ENCODE measurements around the gene POC1A.

POC1A gene

GRCh38 chr3:52102934-52103333, 51.3 kb downstream of the POC1A start:
- no peak overlapping the region for H3K27ac ChIP-seq (ENCODE audit: low read depth, low read length)
- no peaks in the 10 kb centered on the region for H3F3A ChIP-seq (ENCODE audit: control insufficient read depth, insufficient read depth)
- no peaks in the 10 kb centered on the region for H3K79me2 ChIP-seq (ENCODE audit: control insufficient read depth, low read length)
- peaks cover 9% of the 10 kb centered on the region; the same call in 1 of the 2 replicates for H3K36me3 ChIP-seq (ENCODE audit: control insufficient read depth, low read length)
- H3K27me3 ChIP-seq (ENCODE audit: control insufficient read depth, low read length): no peaks in the 10 kb centered on the region
- H3K9me2 ChIP-seq (replicated peaks; ENCODE audit: control insufficient read depth, low read length): no peaks in the 10 kb centered on the region
- no peaks in the 10 kb centered on the region for H3K4me1 ChIP-seq (ENCODE audit: control insufficient read depth, low read length)
- H3K4me2 ChIP-seq (ENCODE audit: low read length): no peak overlapping the region
- no peak overlapping the region for H3K4me3 ChIP-seq (ENCODE audit: low read length)
- H3K9me3 ChIP-seq (ENCODE audit: control insufficient read depth, insufficient read depth, low read length): no peaks in the 10 kb centered on the region
- TF ChIP-seq EZH2phosphoT487 (IDR thresholded peaks at IDR 0.05; ENCODE audit: borderline replicate concordance, low read length) (no peak), CTCF (IDR thresholded peaks at IDR 0.05; ENCODE audit: low read depth, low read length, poor library complexity, severe bottlenecking) (no peak)
- peaks cover 2% of the 10 kb centered on the region; the same call in 1 of the 2 replicates for H4K20me1 ChIP-seq (ENCODE audit: control insufficient read depth, insufficient read depth, low read depth, low read length)

- no peaks in the 10 kb centered on the region for H3F3A ChIP-seq (ENCODE audit: control insufficient read depth, insufficient read depth)
- no peak overlapping the region for H3K4me3 ChIP-seq (ENCODE audit: low read length)
- no peak overlapping the region for H3K27ac ChIP-seq (ENCODE audit: low read depth, low read length)
- H3K9me2 ChIP-seq (replicated peaks; ENCODE audit: control insufficient read depth, low read length): no peaks in the 10 kb centered on the region
- no peaks in the 10 kb centered on the region for H4K20me1 ChIP-seq (ENCODE audit: control insufficient read depth, insufficient read depth, low read depth, low read length)
- no peaks in the 10 kb centered on the region for H3K27me3 ChIP-seq (ENCODE audit: control insufficient read depth, low read length)
- no peaks in the 10 kb centered on the region for H3K9me3 ChIP-seq (ENCODE audit: control insufficient read depth, insufficient read depth, low read length)
- no peak overlapping the region for H3K4me2 ChIP-seq (ENCODE audit: low read length)
- TF ChIP-seq EZH2phosphoT487 (IDR thresholded peaks at IDR 0.05; ENCODE audit: borderline replicate concordance, low read length) (no peak), CTCF (IDR thresholded peaks at IDR 0.05; ENCODE audit: low read depth, low read length, poor library complexity, severe bottlenecking) (no peak)
- H3K36me3 ChIP-seq (ENCODE audit: control insufficient read depth, low read length): peaks cover 19% of the 10 kb centered on the region; the same call in 1 of the 2 replicates
- H3K4me1 ChIP-seq (ENCODE audit: control insufficient read depth, low read length): no peaks in the 10 kb centered on the region
- H3K79me2 ChIP-seq (ENCODE audit: control insufficient read depth, low read length): no peaks in the 10 kb centered on the region
Observed at GRCh38 chr3:52099001-52099401, 55.2 kb downstream of the POC1A start.

- TF ChIP-seq CTCF (IDR thresholded peaks at IDR 0.05; ENCODE audit: low read depth, low read length, poor library complexity, severe bottlenecking) (no peak), EZH2phosphoT487 (IDR thresholded peaks at IDR 0.05; ENCODE audit: borderline replicate concordance, low read length) (no peak)
- Histone ChIP-seq H3K9me2 (replicated peaks; ENCODE audit: control insufficient read depth, low read length) (no peaks in the 10 kb centered on the region), H3K36me3 (ENCODE audit: control insufficient read depth, low read length) (peaks cover 20% of the 10 kb centered on the region; the same call in 1 of the 2 replicates), H3K4me3 (ENCODE audit: low read length) (no peak overlapping the region), H3F3A (ENCODE audit: control insufficient read depth, insufficient read depth) (no peaks in the 10 kb centered on the region), H4K20me1 (ENCODE audit: control insufficient read depth, insufficient read depth, low read depth, low read length) (no peaks in the 10 kb centered on the region), H3K9me3 (ENCODE audit: control insufficient read depth, insufficient read depth, low read length) (no peaks in the 10 kb centered on the region), H3K4me2 (ENCODE audit: low read length) (no peak overlapping the region), H3K27me3 (ENCODE audit: control insufficient read depth, low read length) (no peaks in the 10 kb centered on the region), H3K27ac (ENCODE audit: low read depth, low read length) (no peak overlapping the region), H3K4me1 (ENCODE audit: control insufficient read depth, low read length) (no peaks in the 10 kb centered on the region), H3K79me2 (ENCODE audit: control insufficient read depth, low read length) (no peaks in the 10 kb centered on the region)
Observed at GRCh38 chr3:52097851-52098507, 56.2 kb downstream of the POC1A start.
